Fibroblast of mammary gland (primary cell): Measurements from ENCODE around the gene TBC1D1.
A peak's percentile ranks its signal among the peaks of the same experiment; 100 is the strongest.

Experiments
- DNase-seq: peaks from one replicate; pipeline ENCODE4 v3.0.0-alpha.2; 2010; ENCODE audit warnings: low read depth
- H3K4me3 ChIP-seq: 2 replicates; pipeline ENCODE4 v1.5.1; 2011; ENCODE audit warnings: low read depth, mild to moderate bottlenecking, low read length, moderate library complexity; ENCODE audit not compliant: control insufficient read depth
- TF ChIP-seq, protein P1 (sequence below): conservative IDR thresholded peaks from 2 replicates; pipeline ENCODE4 v1.5.1; 2011; ENCODE audit warnings: low read depth, low read length, inconsistent platforms; ENCODE audit not compliant: control insufficient read depth, insufficient read depth

The TBC1D1 gene

DNA sequence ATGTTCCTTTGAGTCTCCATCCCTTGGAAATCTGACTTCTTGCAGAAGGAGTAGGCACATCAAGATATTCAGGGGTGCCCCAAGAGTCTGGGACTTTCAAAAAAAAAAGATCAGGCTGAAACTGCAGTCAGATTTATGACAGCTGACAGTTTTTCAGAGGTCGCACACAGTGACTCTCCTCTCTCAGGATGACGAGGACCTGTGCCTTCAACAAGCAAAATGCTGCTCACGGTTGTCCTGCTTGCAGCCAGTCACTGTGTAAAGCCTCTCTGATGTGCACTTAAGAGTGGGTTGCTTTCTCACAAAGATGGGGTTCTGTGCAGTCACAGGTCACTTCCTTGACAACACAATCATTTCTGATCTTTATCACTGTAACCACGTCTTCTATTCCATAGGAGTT, 247.5 kb downstream of the TBC1D1 start:
- no peak overlapping the region for H3K4me3 ChIP-seq
- TF ChIP-seq, protein P1, sequence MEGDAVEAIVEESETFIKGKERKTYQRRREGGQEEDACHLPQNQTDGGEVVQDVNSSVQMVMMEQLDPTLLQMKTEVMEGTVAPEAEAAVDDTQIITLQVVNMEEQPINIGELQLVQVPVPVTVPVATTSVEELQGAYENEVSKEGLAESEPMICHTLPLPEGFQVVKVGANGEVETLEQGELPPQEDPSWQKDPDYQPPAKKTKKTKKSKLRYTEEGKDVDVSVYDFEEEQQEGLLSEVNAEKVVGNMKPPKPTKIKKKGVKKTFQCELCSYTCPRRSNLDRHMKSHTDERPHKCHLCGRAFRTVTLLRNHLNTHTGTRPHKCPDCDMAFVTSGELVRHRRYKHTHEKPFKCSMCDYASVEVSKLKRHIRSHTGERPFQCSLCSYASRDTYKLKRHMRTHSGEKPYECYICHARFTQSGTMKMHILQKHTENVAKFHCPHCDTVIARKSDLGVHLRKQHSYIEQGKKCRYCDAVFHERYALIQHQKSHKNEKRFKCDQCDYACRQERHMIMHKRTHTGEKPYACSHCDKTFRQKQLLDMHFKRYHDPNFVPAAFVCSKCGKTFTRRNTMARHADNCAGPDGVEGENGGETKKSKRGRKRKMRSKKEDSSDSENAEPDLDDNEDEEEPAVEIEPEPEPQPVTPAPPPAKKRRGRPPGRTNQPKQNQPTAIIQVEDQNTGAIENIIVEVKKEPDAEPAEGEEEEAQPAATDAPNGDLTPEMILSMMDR, result no peak
- DNase-seq, result no peak

DNA sequence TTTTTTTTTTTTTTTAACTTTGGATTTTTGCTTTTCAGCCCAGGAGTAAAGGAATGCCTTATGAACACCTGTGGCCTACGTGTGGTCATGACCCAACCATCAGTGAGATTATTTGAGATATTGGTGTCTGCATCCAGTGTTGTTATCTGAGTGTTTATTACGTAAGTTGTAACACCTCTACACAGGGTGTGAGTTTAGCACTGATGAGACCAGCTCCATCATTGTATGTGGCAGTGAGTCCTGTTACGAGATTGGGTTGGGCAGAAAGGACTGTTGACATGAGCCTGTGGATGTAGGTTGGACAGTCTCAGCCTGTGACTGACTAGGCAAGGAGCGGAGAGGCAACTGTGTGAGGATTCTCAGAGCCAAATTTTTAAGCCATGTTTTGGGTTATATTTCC, 248.3 kb downstream of the TBC1D1 start:
- DNase-seq, result no peak
- H3K4me3 ChIP-seq, result no peak overlapping the region
- TF ChIP-seq, protein P1, result no peak

DNA sequence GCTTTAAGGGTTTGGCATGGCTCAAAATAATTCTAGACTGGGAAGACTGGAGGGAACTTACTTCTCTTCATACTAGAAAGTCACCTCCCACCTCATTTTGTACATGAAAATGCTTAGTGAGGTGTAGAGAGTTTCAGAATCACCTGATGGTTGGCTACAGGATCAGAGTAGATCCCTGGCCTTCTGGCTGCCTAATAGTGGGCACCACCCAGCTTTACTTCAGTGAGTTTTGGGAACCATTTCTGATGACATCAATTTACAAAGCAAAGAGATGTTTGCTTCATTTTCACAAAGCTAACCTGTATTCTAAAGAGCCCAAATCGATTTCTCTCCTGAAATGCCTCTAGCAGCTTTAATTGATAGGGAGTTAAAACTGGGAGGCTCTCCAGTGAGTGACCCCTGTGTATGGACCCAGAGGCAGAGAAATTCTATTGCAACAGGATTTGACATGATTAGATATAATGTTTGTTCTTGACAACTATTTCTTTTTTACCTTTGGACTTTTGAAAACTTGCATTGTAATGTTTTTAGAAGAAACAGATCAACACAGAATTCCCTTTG, 249.8 kb downstream of the TBC1D1 start:
- DNase-seq, result no peak
- H3K4me3 ChIP-seq, result no peak overlapping the region
- TF ChIP-seq, protein P1, result no peak

DNA sequence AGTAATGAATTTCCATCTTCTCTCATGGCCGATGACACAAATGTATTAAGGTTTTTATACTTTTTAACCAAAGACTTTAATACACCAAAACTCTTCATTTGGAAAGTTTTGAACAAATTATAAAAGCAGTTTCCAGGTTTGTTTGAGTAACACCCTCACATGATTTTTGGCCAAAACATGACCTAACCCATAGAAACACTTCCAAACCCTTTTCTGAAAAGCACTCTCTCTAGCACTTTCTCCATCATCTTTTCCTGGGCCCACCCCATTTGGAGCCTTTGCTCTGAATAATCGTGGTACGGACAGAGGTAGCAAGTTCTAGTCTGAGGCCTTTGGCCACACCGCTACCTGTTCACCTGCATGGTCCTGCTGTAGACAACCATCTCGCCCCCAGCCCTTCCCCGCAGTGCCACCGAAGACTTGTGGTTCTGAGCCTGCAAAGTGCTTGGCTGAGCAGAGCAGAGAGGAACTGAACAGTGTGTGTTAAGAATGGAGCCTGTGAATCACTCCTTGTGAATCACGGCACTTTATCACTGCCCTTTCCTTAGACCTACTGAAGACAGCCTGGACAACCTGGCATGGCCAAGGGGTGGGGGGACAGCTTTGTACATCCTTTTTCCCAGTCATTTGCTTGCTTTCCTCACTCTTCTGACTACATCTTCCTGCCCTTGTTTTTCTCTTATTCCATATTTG, 251.1 kb downstream of the TBC1D1 start:
- H3K4me3 ChIP-seq, result no peak overlapping the region
- peak; percentile 94 for DNase-seq
- TF ChIP-seq, protein P1, result no peak

DNA sequence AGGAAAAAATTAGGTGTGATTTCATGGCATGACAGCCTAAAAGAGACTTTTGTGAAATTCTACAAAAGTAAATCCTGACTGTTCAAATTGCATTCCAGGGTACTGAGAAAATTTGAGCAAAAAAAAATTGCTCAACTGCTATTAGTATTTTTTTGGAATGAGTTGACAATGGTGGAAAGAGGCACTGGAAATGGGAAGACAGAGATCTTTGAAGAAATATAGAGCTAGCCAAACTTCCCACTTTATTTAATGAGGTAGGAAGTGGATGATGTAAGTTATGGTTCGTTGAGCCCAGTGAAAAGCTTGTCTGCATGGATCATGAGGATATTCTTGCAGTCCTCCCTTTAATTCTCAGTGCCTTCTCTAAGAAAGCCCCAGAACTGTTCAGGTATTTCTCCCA, 253.1 kb downstream of the TBC1D1 start:
- TF ChIP-seq, protein P1, result no peak
- H3K4me3 ChIP-seq, result no peak overlapping the region
- DNase-seq, result no peak

DNA sequence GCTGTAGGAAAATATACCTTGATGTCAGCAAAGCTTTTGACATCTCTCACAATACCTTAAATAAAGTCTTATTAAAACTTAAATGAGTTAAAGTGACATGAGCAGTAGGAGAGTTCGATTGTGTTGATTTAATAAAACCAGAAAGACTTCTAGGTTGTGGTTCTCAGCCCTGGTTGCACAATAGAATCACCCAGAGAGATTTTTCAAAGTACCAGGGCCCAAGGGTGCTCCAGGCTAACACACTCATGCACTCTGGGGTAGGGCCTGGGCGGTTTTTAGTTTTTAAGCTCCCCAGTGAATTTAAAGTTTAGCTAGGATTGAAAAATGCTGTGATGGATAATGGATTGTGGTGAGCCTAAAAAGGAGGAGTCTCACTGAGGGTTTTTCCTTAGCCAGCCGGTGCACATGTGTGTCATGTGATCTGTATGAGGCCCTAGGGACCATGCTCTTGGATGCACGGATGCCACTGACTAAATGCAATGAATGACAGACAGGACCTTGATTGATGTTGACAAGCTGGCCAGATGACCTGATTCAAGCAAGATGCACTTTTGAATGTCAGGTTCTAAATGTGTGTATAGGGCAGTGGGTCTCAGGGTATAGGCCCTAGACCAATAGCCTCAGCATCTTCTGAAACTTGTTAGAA, 254.3 kb downstream of the TBC1D1 start:
- peak; percentile 43 for DNase-seq
- no peak overlapping the region for H3K4me3 ChIP-seq
- TF ChIP-seq, protein P1, result no peak
